HepG2 (cell line): ENCODE measurements around the gene RNLS. TPM values are rescaled to one million over a fixed set of nuclear protein-coding genes. Genes with fewer than 3 reads are reported as not detected.

ENCODE experiments used
- ATAC-seq: fragments of 200-7000 bp; cut with Tn5 transposase; 3 replicates; pipeline ENCODE4 v1.9.1; 2020; ENCODE audit warnings: mild to moderate bottlenecking, moderate library complexity
- BruUV-seq: library from RNA; stranded (reverse); fragments of 400-500 nt; replicated peaks from 2 replicates; lab custom pipeline; 2021; lab: Mats Ljungman, UMichigan
- CTCF ChIA-PET: fragments of 300-600 bp; formaldehyde crosslinking; extraction: SDS; loops from one replicate; lab custom pipeline; 2021; ENCODE audit warnings: low total read pairs, inconsistent platforms, low intra/inter-chr PET ratio; lab: Yijun Ruan, JAX
- POLR2A ChIA-PET: fragments of 350-600 bp; sonication (Branson Sonifier 250); formaldehyde crosslinking; loops from one replicate; lab custom pipeline; 2020; ENCODE audit warnings: antibody characterized with exemption, inconsistent platforms; lab: Yijun Ruan, JAX
- DNase-seq: peaks from one replicate; pipeline ENCODE4 v3.0.0-alpha.2; 2015; ENCODE audit warnings: low spot score
- FAIRE-seq: peaks from 3 replicates; lab custom pipeline; 2011; peaks lifted over from hg19 to GRCh38; lab: Jason Lieb, UNC
- H2AFZ ChIP-seq: one replicate; pipeline ENCODE4 v1.6.1; 2011; ENCODE audit warnings: low read length, inconsistent platforms
- H3K27ac ChIP-seq: fragments of 300-600 bp; 3 replicates; pipeline ENCODE4 v1.8.0; 2011; ENCODE audit warnings: mixed run types, mild to moderate bottlenecking, mixed read lengths, low read length, inconsistent platforms; ENCODE audit not compliant: insufficient read depth; ENCODE audit errors: extremely low read length
- H3K27me3 ChIP-seq, 2 experiments: fragments of 200-600 bp in 1 of 2; 2 replicates in 1 of 2; 3 replicates in 1 of 2; pipeline versions ENCODE4 v1.6.0 to v1.8.0; 2011; ENCODE audit warnings: low read length in 2 of 2, mild to moderate bottlenecking in 2 of 2, moderate library complexity in 2 of 2, inconsistent platforms in 1 of 2; ENCODE audit not compliant: insufficient read depth in 2 of 2, control insufficient read depth in 1 of 2
- H3K36me3 ChIP-seq, 2 experiments: fragments of 200-600 bp in 1 of 2; replicated peaks in 1 of 2; 2 replicates in 1 of 2; 3 replicates in 1 of 2; pipeline versions ENCODE4 v1.5.1 to v1.8.0; 2011; ENCODE audit warnings: low read length in 2 of 2, inconsistent platforms in 1 of 2; ENCODE audit not compliant: insufficient read depth in 2 of 2, control insufficient read depth in 1 of 2
- H3K4me1 ChIP-seq: 2 replicates; pipeline ENCODE4 v1.5.1; 2012; ENCODE audit warnings: low read length, inconsistent platforms; ENCODE audit not compliant: insufficient read depth
- H3K4me2 ChIP-seq: 2 replicates; pipeline ENCODE4 v1.6.0; 2011; ENCODE audit warnings: low read depth, low read length, inconsistent platforms
- H3K4me3 ChIP-seq, 3 experiments: fragments of 200-600 bp in 1 of 3; sonication (generic), shearing (Covaris generic) in 1 of 3; replicated peaks in 1 of 3; 2 replicates each; pipeline ENCODE4 v1.5.1; 2011 to 2016; ENCODE audit warnings: low read length in 3 of 3, inconsistent platforms in 2 of 3, low read depth in 2 of 3, mild to moderate bottlenecking in 2 of 3, control low read depth in 1 of 3, mixed read lengths in 1 of 3; ENCODE audit not compliant: insufficient read depth in 1 of 3
- H3K79me2 ChIP-seq: one replicate; pipeline ENCODE4 v1.6.1; 2011; ENCODE audit warnings: low read length, inconsistent platforms; ENCODE audit not compliant: insufficient read depth
- H3K9ac ChIP-seq: 2 replicates; pipeline ENCODE4 v1.6.0; 2011; ENCODE audit warnings: mild to moderate bottlenecking, low read depth, low read length, inconsistent platforms; ENCODE audit not compliant: insufficient read depth
- H3K9me3 ChIP-seq: 2 replicates; pipeline ENCODE4 v1.5.1; 2012; ENCODE audit warnings: mild to moderate bottlenecking, low read length
- H4K20me1 ChIP-seq: 2 replicates; pipeline ENCODE4 v1.6.0; 2011; ENCODE audit warnings: inconsistent platforms, mild to moderate bottlenecking, low read length, moderate library complexity; ENCODE audit not compliant: insufficient read depth
- ASH2L ChIP-seq: fragments of 300-600, 200-600 bp; sonication (generic); IDR thresholded peaks from 2 replicates; pipeline ENCODE4 v1.7.0; 2017; ENCODE audit warnings: low read depth, mild to moderate bottlenecking, moderate library complexity, mixed read lengths, low read length; ENCODE audit not compliant: insufficient read length
- CCAR2 ChIP-seq: fragments of 200-400 bp; formaldehyde crosslinking; optimal IDR thresholded peaks from 2 replicates; pipeline ENCODE3; 2018; ENCODE audit warnings: low read depth, mild to moderate bottlenecking, low read length, moderate library complexity
- CREB1 ChIP-seq, 2 experiments: fragments of 450-650 bp in 1 of 2; IDR thresholded peaks; 2 replicates each; pipeline ENCODE4 v1.6.1; 2016 to 2017; ENCODE audit warnings: control low read depth in 1 of 2, mild to moderate bottlenecking in 1 of 2, missing compliant biosample characterization in 1 of 2, missing genetic modification characterization in 1 of 2
- GRHL1 ChIP-seq: sonication (generic); formaldehyde crosslinking; conservative IDR thresholded peaks from 2 replicates; pipeline ENCODE4 v1.8.0; 2022; ENCODE audit warnings: missing genetic modification reagents
- HNRNPK ChIP-seq: fragments of 200-400 bp; formaldehyde crosslinking; IDR thresholded peaks from 2 replicates; pipeline ENCODE4 v1.6.1; 2018; ENCODE audit warnings: low read length, low read depth, moderate library complexity, mild to moderate bottlenecking; ENCODE audit not compliant: poor library complexity, severe bottlenecking
- IKZF5 ChIP-seq: IDR thresholded peaks from 2 replicates; pipeline ENCODE4 v1.6.1; 2018; ENCODE audit warnings: missing genetic modification reagents, mild to moderate bottlenecking, missing compliant biosample characterization
- ZBTB33 ChIP-seq: sonication (generic); formaldehyde crosslinking; IDR thresholded peaks from 2 replicates; pipeline ENCODE4 v1.4.0; 2020; ENCODE audit warnings: missing genetic modification reagents
- ZFP1 ChIP-seq: IDR thresholded peaks from 2 replicates; pipeline ENCODE4 v1.6.1; 2016
- ZFP90 ChIP-seq: sonication (generic); formaldehyde crosslinking; IDR thresholded peaks from 2 replicates; pipeline ENCODE4 v1.8.0; 2022; ENCODE audit warnings: missing genetic modification reagents, mild to moderate bottlenecking, inconsistent platforms, borderline replicate concordance
- ZNF577 ChIP-seq: sonication (generic); formaldehyde crosslinking; IDR thresholded peaks from 2 replicates; pipeline ENCODE4 v1.4.0; 2020; ENCODE audit warnings: mild to moderate bottlenecking, low read depth, missing genetic modification reagents, borderline replicate concordance
- ZNF800 ChIP-seq: sonication (generic); formaldehyde crosslinking; IDR thresholded peaks from 2 replicates; pipeline ENCODE4 v1.4.0; 2020; ENCODE audit warnings: missing genetic modification reagents
- WGBS: methylation state at CpG from one replicate; pipeline ENCODE4 v1.1.6; 2017; ENCODE audit warnings: low lambda C conversion rate; 5-methylcytosine and 5-hydroxymethylcytosine counted together
- in situ Hi-C: cut with HindIII; loops from 2 replicates; pipeline ENCODE4 v1.10.0; 2017; ENCODE audit warnings: low pct_unique_long_range_greater_than_20kb; ENCODE audit not compliant: extremely low pct_ligation_motif_present
- intact Hi-C: fragments of 100-400 bp; cut with micrococcal nuclease; formaldehyde crosslinking; loops from one replicate; pipeline ENCODE4 v1.10.0; 2022; ENCODE audit not compliant: unreplicated experiment
- polyA plus RNA-seq, 8 experiments: library from polyadenylated mRNA; depleted of rRNA in 3 of 8; stranded (reverse) in 7 of 8; unstranded in 1 of 8; fragments of >200 nt; fragmentation: Illumina TruSeq in 4 of 8; extraction: Trizol in 4 of 8; gene quantifications; 2 replicates each; pipeline versions ENCODE4 v1.2.1 to v1.2.3, GENCODE V29; 2011 to 2016; ENCODE audit warnings: low read depth in 4 of 8, missing spikeins in 1 of 8, mixed read lengths in 1 of 8; ENCODE audit not compliant: insufficient read depth in 1 of 8
- total RNA-seq, 5 experiments: library from RNA; depleted of rRNA; stranded (reverse); fragments of >200 nt; fragmentation: Illumina TruSeq; extraction: Trizol; gene quantifications; 2 replicates each; pipeline ENCODE4 v1.2.3, GENCODE V29; 2016; ENCODE audit warnings: low read depth in 1 of 5

RNLS gene
- total and polyA plus RNA-seq, 2 of the 13 experiments (the other 11 are each of a cell fraction or from before 2014, with no cell fraction given) = not detected

- FAIRE-seq (no peak), ATAC-seq (no peak), DNase-seq (no peak)
- intact Hi-C loops = no loop called here
- in situ Hi-C loops = no loop called here
- Histone ChIP-seq H4K20me1 (no peaks in the 10 kb centered on the region), H3K4me1 (no peaks in the 10 kb centered on the region), H3K4me2 (no peak overlapping the region), H3K27ac (no peak overlapping the region), H3K9ac (no peak overlapping the region), H3K36me3 (no peaks in the 10 kb centered on the region), H3K27me3 (no peaks in the 10 kb centered on the region), H3K9me3 (peaks cover 32% of the 10 kb centered on the region), H3K79me2 (no peaks in the 10 kb centered on the region), H3K4me3 (no peak overlapping the region), H2AFZ (no peak overlapping the region)
- TF ChIP-seq CCAR2 (no peak), CREB1 (IDR thresholded peaks at IDR 0.05) (no peak), CREB1 (CRISPR knock-in tag; IDR thresholded peaks at IDR 0.05) (no peak), ZNF577 (CRISPR knock-in tag) (no peak), ASH2L (no peak), ZFP1 (CRISPR knock-in tag) (no peak), GRHL1 (CRISPR knock-in tag) (no peak), ZFP90 (CRISPR knock-in tag) (no peak), HNRNPK (no peak), IKZF5 (no peak), ZBTB33 (CRISPR knock-in tag) (no peak), ZNF800 (CRISPR knock-in tag) (no peak)
- BruUV-seq = no TSS peak
- ChIA-PET CTCF (no interaction called here), POLR2A (no interaction called here)
- WGBS = 56% methylated on average over 3 of the region's 3 CpGs
Observed at GRCh38 chr10:88315755-88316154, 267.4 kb downstream of the RNLS start.
